Activated T-helper 17 cell treated with anti-CD3 and anti-CD28 coated beads, Interleukin-2, amount 50 U/mL, for 72 hours (primary cell): ENCODE measurements around the gene CCDC27. TPM values are rescaled to one million over a fixed set of nuclear protein-coding genes. Genes with fewer than 3 reads are reported as not detected.
A peak's percentile ranks its signal among the peaks of the same experiment; 100 is the strongest.
"Not testable (repeated sequence)": the region's sequence is repeated elsewhere in the genome, so short reads cannot be mapped to it uniquely, and the experiment has no call there.

Source experiments
- ATAC-seq: fragments of 150-1000 bp; cut with Tn5 transposase; replicated peaks from 2 replicates; pipeline ENCODE4 v1.10.0; 2021; ENCODE audit warnings: mild to moderate bottlenecking, moderate library complexity
- H3K27ac Mint-ChIP-seq: one replicate; pipeline ENCODE4 v1.8.0; 2022; ENCODE audit warnings: mixed read lengths
- H3K27me3 Mint-ChIP-seq: one replicate; pipeline ENCODE4 v1.8.0; 2022; ENCODE audit warnings: mixed read lengths
- H3K36me3 Mint-ChIP-seq: one replicate; pipeline ENCODE4 v1.8.0; 2022; ENCODE audit warnings: low read depth, mild to moderate bottlenecking, mixed read lengths
- H3K4me1 Mint-ChIP-seq: one replicate; pipeline ENCODE4 v1.8.0; 2022; ENCODE audit warnings: mixed read lengths
- H3K4me3 Mint-ChIP-seq: one replicate; pipeline ENCODE4 v1.8.0; 2022; ENCODE audit warnings: mild to moderate bottlenecking, mixed read lengths
- H3K9me3 Mint-ChIP-seq: one replicate; pipeline ENCODE4 v1.8.0; 2022; ENCODE audit warnings: mixed read lengths
- total RNA-seq, 2 donors: library from RNA; stranded (reverse); gene quantifications; one replicate each; pipeline ENCODE4 v1.2.3, GENCODE V29; 2022

CCDC27 gene
- total RNA-seq, 2 donors from 2014 or later, result not detected

GRCh38 chr1:3740752-3741151, 11.5 kb upstream of the CCDC27 start:
- Mint-ChIP-seq H3K9me3 (no peaks in the 10 kb centered on the region), H3K27me3 (no peaks in the 10 kb centered on the region), H3K4me1 (peaks cover 8% of the 10 kb centered on the region), H3K27ac (no peak overlapping the region), H3K36me3 (peaks cover 20% of the 10 kb centered on the region), H3K4me3 (no peak overlapping the region)
- ATAC-seq, result no peak

- peaks cover 14% of the 10 kb centered on the region for H3K36me3 Mint-ChIP-seq
- no peaks in the 10 kb centered on the region for H3K9me3 Mint-ChIP-seq
- H3K4me3 Mint-ChIP-seq, result no peak overlapping the region
- no peak for ATAC-seq
- H3K27me3 Mint-ChIP-seq, result no peaks in the 10 kb centered on the region
- peaks cover 12% of the 10 kb centered on the region for H3K4me1 Mint-ChIP-seq
- no peak overlapping the region for H3K27ac Mint-ChIP-seq
These were observed 10.4 kb upstream of the CCDC27 start for GRCh38 chr1:3741566-3742438.

GRCh38 chr1:3742439-3743298, 9.6 kb upstream of the CCDC27 start:
- Mint-ChIP-seq H3K36me3 (peaks cover 6% of the 10 kb centered on the region), H3K4me1 (peaks cover 12% of the 10 kb centered on the region), H3K9me3 (no peaks in the 10 kb centered on the region), H3K27me3 (no peaks in the 10 kb centered on the region), H3K4me3 (no peak overlapping the region), H3K27ac (no peak overlapping the region)
- no peak for ATAC-seq

GRCh38 chr1:3743421-3743820, 8.8 kb upstream of the CCDC27 start:
- Mint-ChIP-seq H3K27me3 (no peaks in the 10 kb centered on the region), H3K4me3 (no peak overlapping the region), H3K36me3 (peaks cover 6% of the 10 kb centered on the region), H3K9me3 (no peaks in the 10 kb centered on the region), H3K4me1 (peaks cover 17% of the 10 kb centered on the region), H3K27ac (no peak overlapping the region)
- ATAC-seq, result no peak

GRCh38 chr1:3743826-3744225, 8.4 kb upstream of the CCDC27 start:
- Mint-ChIP-seq H3K4me3 (no peak overlapping the region), H3K27ac (no peak overlapping the region), H3K4me1 (peaks cover 18% of the 10 kb centered on the region), H3K36me3 (peaks cover 6% of the 10 kb centered on the region), H3K27me3 (no peaks in the 10 kb centered on the region), H3K9me3 (no peaks in the 10 kb centered on the region)
- ATAC-seq, result no peak

- no peak for ATAC-seq
- H3K4me3 Mint-ChIP-seq, result peak overlapping the region; percentile 76
- peaks cover 6% of the 10 kb centered on the region for H3K36me3 Mint-ChIP-seq
- H3K27ac Mint-ChIP-seq, result no peak overlapping the region
- no peaks in the 10 kb centered on the region for H3K9me3 Mint-ChIP-seq
- no peaks in the 10 kb centered on the region for H3K27me3 Mint-ChIP-seq
- peaks cover 18% of the 10 kb centered on the region for H3K4me1 Mint-ChIP-seq
These were observed 7.6 kb upstream of the CCDC27 start for GRCh38 chr1:3744646-3745045.

- Mint-ChIP-seq H3K4me3 (peak overlapping the region; percentile 76), H3K9me3 (no peaks in the 10 kb centered on the region), H3K27me3 (no peaks in the 10 kb centered on the region), H3K4me1 (peaks cover 18% of the 10 kb centered on the region), H3K27ac (peak overlapping the region; percentile 78), H3K36me3 (peaks cover 6% of the 10 kb centered on the region)
- ATAC-seq, result no peak
These were observed 7.2 kb upstream of the CCDC27 start for GRCh38 chr1:3745071-3745470.

GRCh38 chr1:3745590-3746381, 6.5 kb upstream of the CCDC27 start:
- no peaks in the 10 kb centered on the region for H3K27me3 Mint-ChIP-seq
- peak overlapping the region; percentile 76 for H3K4me3 Mint-ChIP-seq
- H3K36me3 Mint-ChIP-seq, result peaks cover 6% of the 10 kb centered on the region
- ATAC-seq, result no peak
- peak overlapping the region; percentile 78 for H3K27ac Mint-ChIP-seq
- peaks cover 18% of the 10 kb centered on the region for H3K4me1 Mint-ChIP-seq
- H3K9me3 Mint-ChIP-seq, result no peaks in the 10 kb centered on the region

GRCh38 chr1:3746389-3746829, 5.8 kb upstream of the CCDC27 start:
- no peak for ATAC-seq
- Mint-ChIP-seq H3K4me1 (peaks cover 18% of the 10 kb centered on the region), H3K4me3 (peak overlapping the region; percentile 76), H3K27me3 (no peaks in the 10 kb centered on the region), H3K27ac (peak overlapping the region; percentile 78), H3K9me3 (no peaks in the 10 kb centered on the region), H3K36me3 (peaks cover 4% of the 10 kb centered on the region)

GRCh38 chr1:3746830-3747521, 5.3 kb upstream of the CCDC27 start:
- H3K27me3 Mint-ChIP-seq, result no peaks in the 10 kb centered on the region
- peak; percentile 100 for ATAC-seq
- H3K9me3 Mint-ChIP-seq, result no peaks in the 10 kb centered on the region
- H3K4me3 Mint-ChIP-seq, result peak overlapping the region; percentile 76
- peak overlapping the region; percentile 78 for H3K27ac Mint-ChIP-seq
- peaks cover 18% of the 10 kb centered on the region for H3K4me1 Mint-ChIP-seq
- no peaks in the 10 kb centered on the region for H3K36me3 Mint-ChIP-seq

- H3K4me1 Mint-ChIP-seq, result peaks cover 18% of the 10 kb centered on the region
- ATAC-seq, result no peak
- H3K27me3 Mint-ChIP-seq, result no peaks in the 10 kb centered on the region
- no peaks in the 10 kb centered on the region for H3K9me3 Mint-ChIP-seq
- H3K4me3 Mint-ChIP-seq, result peak overlapping the region; percentile 76
- no peaks in the 10 kb centered on the region for H3K36me3 Mint-ChIP-seq
- H3K27ac Mint-ChIP-seq, result peak overlapping the region; percentile 62
These were observed 4.8 kb upstream of the CCDC27 start for GRCh38 chr1:3747522-3747848.

- Mint-ChIP-seq H3K9me3 (no peaks in the 10 kb centered on the region), H3K27me3 (no peaks in the 10 kb centered on the region), H3K4me3 (peak overlapping the region; percentile 76), H3K4me1 (peaks cover 18% of the 10 kb centered on the region), H3K27ac (peak overlapping the region; percentile 62), H3K36me3 (no peaks in the 10 kb centered on the region)
- no peak for ATAC-seq
These were observed 4.3 kb upstream of the CCDC27 start for GRCh38 chr1:3747903-3748302.

GRCh38 chr1:3748316-3748900, 3.8 kb upstream of the CCDC27 start:
- H3K36me3 Mint-ChIP-seq, H3K27me3 Mint-ChIP-seq, H3K9me3 Mint-ChIP-seq, ATAC-seq: not testable (repeated sequence)
- H3K4me1 Mint-ChIP-seq, result peaks cover 18% of the 10 kb centered on the region
- peak overlapping the region; percentile 62 for H3K27ac Mint-ChIP-seq
- H3K4me3 Mint-ChIP-seq, result peak overlapping the region; percentile 76
